ENCODE data around the gene PRR23E.

DNA sequence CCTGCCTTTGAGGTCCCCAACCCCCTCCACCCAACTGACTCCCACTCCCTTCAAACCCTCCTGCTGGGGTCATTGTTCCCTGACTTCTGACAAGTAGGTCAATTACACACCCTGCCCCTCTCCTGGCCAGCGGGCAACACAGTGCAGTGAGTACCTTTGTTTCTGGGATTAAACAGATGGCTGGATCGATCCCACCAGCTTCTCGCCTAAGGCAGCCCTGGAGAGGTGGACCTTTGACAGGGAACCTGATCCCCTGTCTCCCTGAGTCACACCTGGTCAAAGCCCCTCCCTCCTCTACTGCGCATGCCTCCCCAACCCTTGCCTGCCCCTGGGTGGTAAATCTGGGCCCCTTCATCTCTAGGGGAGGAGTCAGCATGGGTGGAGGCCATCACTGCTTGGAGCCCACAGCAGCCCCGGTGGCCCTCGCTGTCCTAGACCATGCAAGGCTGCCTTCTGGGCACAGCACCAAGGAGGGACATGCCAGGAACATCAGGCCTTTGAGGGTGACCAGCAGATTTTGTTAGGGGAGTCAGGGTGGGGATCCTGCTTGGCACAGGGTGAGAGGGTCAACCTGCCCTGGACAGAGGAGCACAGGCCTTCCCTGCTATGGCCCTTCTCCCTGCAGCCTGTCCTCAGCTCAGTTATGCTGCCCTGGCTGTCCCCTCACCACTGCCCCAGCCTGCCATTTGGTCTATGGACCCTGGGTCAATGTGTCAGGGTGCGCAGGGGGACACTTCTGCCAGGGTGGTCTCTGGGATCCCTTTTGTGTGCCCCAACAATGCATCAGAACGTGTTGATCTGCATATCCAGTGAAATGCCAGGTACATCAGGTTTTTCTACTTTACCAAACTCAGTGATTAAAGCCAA, 9.8 kb upstream of the PRR23E start:
- TF ChIP-seq, protein P1, sequence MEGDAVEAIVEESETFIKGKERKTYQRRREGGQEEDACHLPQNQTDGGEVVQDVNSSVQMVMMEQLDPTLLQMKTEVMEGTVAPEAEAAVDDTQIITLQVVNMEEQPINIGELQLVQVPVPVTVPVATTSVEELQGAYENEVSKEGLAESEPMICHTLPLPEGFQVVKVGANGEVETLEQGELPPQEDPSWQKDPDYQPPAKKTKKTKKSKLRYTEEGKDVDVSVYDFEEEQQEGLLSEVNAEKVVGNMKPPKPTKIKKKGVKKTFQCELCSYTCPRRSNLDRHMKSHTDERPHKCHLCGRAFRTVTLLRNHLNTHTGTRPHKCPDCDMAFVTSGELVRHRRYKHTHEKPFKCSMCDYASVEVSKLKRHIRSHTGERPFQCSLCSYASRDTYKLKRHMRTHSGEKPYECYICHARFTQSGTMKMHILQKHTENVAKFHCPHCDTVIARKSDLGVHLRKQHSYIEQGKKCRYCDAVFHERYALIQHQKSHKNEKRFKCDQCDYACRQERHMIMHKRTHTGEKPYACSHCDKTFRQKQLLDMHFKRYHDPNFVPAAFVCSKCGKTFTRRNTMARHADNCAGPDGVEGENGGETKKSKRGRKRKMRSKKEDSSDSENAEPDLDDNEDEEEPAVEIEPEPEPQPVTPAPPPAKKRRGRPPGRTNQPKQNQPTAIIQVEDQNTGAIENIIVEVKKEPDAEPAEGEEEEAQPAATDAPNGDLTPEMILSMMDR (IDR thresholded peaks at IDR 0.05): no peak
- no peak for TF ChIP-seq POLR2A (IDR thresholded peaks at IDR 0.05)
